BJ (cell line): Measurements from ENCODE around the gene PSMD2. TPM values are rescaled to one million over a fixed set of nuclear protein-coding genes. Genes with fewer than 3 reads are reported as not detected.

ENCODE experiments used
- CTCF ChIA-PET: fragments of 350-600 bp; formaldehyde crosslinking; extraction: SDS; loops from one replicate; lab custom pipeline; 2021; ENCODE audit warnings: antibody characterized with exemption, inconsistent platforms; lab: Yijun Ruan, JAX
- POLR2A ChIA-PET: fragments of 300-600 bp; sonication (Branson Sonifier 250); formaldehyde crosslinking; extraction: SDS; loops from one replicate; lab custom pipeline; 2021; ENCODE audit warnings: antibody characterized with exemption; lab: Charles Lee
- DNase-seq: peaks from one replicate; pipeline ENCODE4 v3.0.0-alpha.2; 2011; ENCODE audit warnings: low read depth
- H3K27me3 ChIP-seq: 2 replicates; pipeline ENCODE4 v1.6.0; 2011; ENCODE audit warnings: low read length; ENCODE audit not compliant: control insufficient read depth, insufficient read depth
- H3K36me3 ChIP-seq: 2 replicates; pipeline ENCODE4 v1.5.1; 2011; ENCODE audit warnings: low read length; ENCODE audit not compliant: control insufficient read depth, insufficient read depth
- H3K4me3 ChIP-seq: 2 replicates; pipeline ENCODE4 v1.5.1; 2011; ENCODE audit warnings: low read depth, mild to moderate bottlenecking, control low read depth, low read length
- polyA plus RNA-seq: library from polyadenylated mRNA; depleted of rRNA; stranded (reverse); fragments of >200 nt; gene quantifications from 2 replicates; pipeline ENCODE4 v1.2.3, GENCODE V29; 2011
- TF ChIP-seq, protein P1 (sequence below): IDR thresholded peaks from 2 replicates; pipeline ENCODE4 v1.5.1; 2011; ENCODE audit warnings: low read depth, mild to moderate bottlenecking, control low read depth, inconsistent platforms, low read length, moderate library complexity; ENCODE audit not compliant: insufficient read depth

The PSMD2 gene
- polyA plus RNA-seq, 1 experiment, result 330 TPM

DNA sequence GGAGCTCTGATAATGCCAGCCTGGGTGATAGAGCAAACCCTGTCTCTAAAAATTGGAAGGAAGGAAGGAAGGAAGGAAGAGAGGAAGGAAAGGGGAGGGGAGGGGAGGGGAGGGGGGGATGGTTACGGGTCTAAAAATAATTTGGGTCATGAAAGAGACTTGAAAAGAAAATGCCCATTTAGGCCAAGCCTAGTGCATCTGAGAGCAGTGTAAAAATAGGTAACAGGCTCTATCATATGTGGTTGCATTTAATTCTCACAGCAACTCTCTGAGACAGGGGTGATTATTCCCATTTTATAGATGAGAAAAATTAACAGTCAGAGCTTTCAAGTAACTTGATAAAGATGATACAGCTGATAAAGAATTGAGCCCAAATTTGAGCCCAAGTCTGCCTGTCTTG lies 26.8 kb upstream of the PSMD2 start:
- Histone ChIP-seq H3K36me3 (no peaks in the 10 kb centered on the region), H3K27me3 (peaks cover 23% of the 10 kb centered on the region), H3K4me3 (no peak overlapping the region)
- TF ChIP-seq, protein P1, sequence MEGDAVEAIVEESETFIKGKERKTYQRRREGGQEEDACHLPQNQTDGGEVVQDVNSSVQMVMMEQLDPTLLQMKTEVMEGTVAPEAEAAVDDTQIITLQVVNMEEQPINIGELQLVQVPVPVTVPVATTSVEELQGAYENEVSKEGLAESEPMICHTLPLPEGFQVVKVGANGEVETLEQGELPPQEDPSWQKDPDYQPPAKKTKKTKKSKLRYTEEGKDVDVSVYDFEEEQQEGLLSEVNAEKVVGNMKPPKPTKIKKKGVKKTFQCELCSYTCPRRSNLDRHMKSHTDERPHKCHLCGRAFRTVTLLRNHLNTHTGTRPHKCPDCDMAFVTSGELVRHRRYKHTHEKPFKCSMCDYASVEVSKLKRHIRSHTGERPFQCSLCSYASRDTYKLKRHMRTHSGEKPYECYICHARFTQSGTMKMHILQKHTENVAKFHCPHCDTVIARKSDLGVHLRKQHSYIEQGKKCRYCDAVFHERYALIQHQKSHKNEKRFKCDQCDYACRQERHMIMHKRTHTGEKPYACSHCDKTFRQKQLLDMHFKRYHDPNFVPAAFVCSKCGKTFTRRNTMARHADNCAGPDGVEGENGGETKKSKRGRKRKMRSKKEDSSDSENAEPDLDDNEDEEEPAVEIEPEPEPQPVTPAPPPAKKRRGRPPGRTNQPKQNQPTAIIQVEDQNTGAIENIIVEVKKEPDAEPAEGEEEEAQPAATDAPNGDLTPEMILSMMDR, result no peak
- ChIA-PET CTCF (interaction anchor here (2.0 kb wide), 1 partner anchor 17 kb away, joined by 10 read pairs; no protein-coding TSS in a partner anchor), POLR2A (no interaction called here)
- DNase-seq, result no peak

DNA sequence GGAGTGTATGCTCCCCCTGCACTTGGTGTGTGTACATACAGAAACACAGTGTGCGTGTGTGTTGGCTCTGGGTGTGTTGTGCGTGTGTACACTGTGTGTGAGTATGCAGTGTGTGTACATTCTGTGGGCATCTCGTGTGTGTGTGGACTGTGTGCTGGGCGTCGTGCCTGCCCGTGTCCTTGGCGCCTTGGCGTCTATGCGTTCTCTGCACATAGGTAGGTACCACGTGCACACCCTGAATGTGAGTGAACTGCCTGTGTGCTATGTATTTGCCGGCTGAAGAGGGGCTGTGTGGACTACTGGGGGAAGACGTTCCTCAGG lies 23.7 kb upstream of the PSMD2 start:
- no peak overlapping the region for H3K4me3 ChIP-seq
- POLR2A ChIA-PET, result no interaction called here
- peaks cover 37% of the 10 kb centered on the region for H3K27me3 ChIP-seq

GRCh38 chr3:184275961-184276910 lies 22.8 kb upstream of the PSMD2 start, which contains the start of gene ECE2:
TSS of gene ECE2 (plus strand) at chr3:184276022. CDS start at chr3:184276154, 132 bp downstream.
- ChIA-PET CTCF (interaction anchor here (0.6 kb wide), 1 partner anchor 288 kb away, joined by 3 read pairs; no protein-coding TSS in a partner anchor), POLR2A (no interaction called here)
- H3K27me3 ChIP-seq, result peaks cover 38% of the 10 kb centered on the region
- no peak within 1 kb of the TSS for H3K4me3 ChIP-seq
- no peak for DNase-seq
- H3K36me3 ChIP-seq, result no peaks in the 10 kb centered on the region
- TF ChIP-seq, protein P1, result no peak

More for the DNA sequence above, 23.7 kb upstream of the PSMD2 start:
- TF ChIP-seq, protein P1, result no peak
- CTCF ChIA-PET, result no interaction called here
- no peak for DNase-seq
- H3K36me3 ChIP-seq, result no peaks in the 10 kb centered on the region

DNA sequence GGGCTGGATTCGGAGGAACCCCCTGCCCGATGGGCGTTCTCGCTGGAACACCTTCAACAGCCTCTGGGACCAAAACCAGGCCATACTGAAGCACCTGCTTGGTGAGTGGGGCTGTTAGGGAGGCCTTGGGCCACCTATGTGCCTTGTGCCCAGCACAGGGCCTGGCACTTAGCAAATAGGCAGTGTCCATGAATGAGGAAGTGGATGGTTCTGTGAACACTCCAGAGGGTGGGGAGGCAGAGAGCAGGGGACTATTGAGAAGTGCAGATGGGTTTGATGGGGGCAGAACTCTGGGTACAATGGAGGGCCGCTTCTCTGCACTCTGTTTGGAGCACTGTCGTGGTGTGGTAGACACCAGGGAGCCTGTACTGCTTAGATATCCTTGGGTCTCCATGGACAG lies 21.7 kb upstream of the PSMD2 start:
- no peaks in the 10 kb centered on the region for H3K36me3 ChIP-seq
- ChIA-PET CTCF (no interaction called here), POLR2A (no interaction called here)
- TF ChIP-seq, protein P1, result no peak
- peaks cover 39% of the 10 kb centered on the region for H3K27me3 ChIP-seq
- DNase-seq, result no peak
- no peak overlapping the region for H3K4me3 ChIP-seq

DNA sequence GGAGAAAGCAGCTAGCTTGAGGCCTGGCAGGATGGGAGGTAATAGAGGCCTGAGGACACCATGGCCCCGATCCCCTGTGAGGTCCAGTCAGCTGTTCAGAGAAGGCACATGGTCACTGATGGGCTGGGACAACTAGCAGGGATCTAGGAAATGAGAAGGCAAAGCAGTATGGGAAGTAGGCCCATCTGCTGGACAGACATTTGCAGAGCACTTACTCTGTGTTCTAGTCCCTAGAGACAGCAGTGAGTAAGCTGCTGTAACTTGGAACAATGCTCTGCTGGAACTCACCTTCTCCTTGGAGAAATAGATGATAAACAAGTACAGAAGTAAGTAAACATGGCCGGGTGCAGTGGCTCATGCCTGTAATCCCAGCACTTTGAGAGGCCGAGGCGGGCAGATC lies 16.1 kb upstream of the PSMD2 start:
- Histone ChIP-seq H3K27me3 (peaks cover 13% of the 10 kb centered on the region), H3K36me3 (no peaks in the 10 kb centered on the region), H3K4me3 (no peak overlapping the region)
- TF ChIP-seq, protein P1, result no peak
- CTCF ChIA-PET, result interaction anchor here (2.0 kb wide), 1 partner anchor 55 kb away, joined by 6 read pairs; no protein-coding TSS in a partner anchor
- no peak for DNase-seq
- POLR2A ChIA-PET, result no interaction called here
